Measurements from ENCODE around the gene VMO1. TPM values are rescaled to one million over a fixed set of nuclear protein-coding genes. Genes with fewer than 3 reads are reported as not detected.
A peak's percentile ranks its signal among the peaks of the same experiment; 100 is the strongest.
"Not testable (repeated sequence)": the region's sequence is repeated elsewhere in the genome, so short reads cannot be mapped to it uniquely, and the experiment has no call there.

The VMO1 gene, protein sequence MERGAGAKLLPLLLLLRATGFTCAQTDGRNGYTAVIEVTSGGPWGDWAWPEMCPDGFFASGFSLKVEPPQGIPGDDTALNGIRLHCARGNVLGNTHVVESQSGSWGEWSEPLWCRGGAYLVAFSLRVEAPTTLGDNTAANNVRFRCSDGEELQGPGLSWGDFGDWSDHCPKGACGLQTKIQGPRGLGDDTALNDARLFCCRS
- 1.2 TPM for total RNA-seq

DNA sequence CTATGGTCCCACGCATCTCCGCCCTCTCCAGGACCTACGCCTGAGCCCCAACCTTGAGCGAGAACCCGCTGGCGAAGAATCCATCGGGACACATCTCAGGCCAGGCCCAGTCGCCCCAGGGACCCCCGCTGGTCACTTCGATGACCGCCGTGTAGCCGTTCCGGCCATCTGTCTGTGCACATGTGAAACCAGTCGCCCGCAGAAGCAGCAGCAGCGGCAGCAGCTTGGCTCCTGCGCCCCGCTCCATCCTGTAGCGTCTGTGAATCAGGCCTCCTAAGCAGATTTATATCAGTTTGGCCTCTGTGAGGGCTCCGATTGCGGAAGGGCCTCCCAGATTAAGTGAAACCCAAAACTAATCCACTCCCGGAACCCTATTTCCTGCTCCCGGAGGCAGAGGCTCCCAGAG lies at the start of gene VMO1:
Gene VMO1, minus strand, starts transcription at position 259 of the 406 bp plus-strand sequence. Its CDS starts 12 bp downstream, at position 247.
- DNase-seq (ENCODE audit: low spot score in 2 of 2) (no peak), FAIRE-seq (no peak)

- FAIRE-seq (no peak), DNase-seq (ENCODE audit: low spot score in 2 of 2) (no peak)
Measured at GRCh38 chr17:4834681-4835020, 48.5 kb upstream of the VMO1 start.

GRCh38 chr17:4833941-4834680 lies 47.9 kb upstream of the VMO1 start:
- DNase-seq (ENCODE audit: low spot score in 2 of 2) (no peak), FAIRE-seq (no peak)

DNA sequence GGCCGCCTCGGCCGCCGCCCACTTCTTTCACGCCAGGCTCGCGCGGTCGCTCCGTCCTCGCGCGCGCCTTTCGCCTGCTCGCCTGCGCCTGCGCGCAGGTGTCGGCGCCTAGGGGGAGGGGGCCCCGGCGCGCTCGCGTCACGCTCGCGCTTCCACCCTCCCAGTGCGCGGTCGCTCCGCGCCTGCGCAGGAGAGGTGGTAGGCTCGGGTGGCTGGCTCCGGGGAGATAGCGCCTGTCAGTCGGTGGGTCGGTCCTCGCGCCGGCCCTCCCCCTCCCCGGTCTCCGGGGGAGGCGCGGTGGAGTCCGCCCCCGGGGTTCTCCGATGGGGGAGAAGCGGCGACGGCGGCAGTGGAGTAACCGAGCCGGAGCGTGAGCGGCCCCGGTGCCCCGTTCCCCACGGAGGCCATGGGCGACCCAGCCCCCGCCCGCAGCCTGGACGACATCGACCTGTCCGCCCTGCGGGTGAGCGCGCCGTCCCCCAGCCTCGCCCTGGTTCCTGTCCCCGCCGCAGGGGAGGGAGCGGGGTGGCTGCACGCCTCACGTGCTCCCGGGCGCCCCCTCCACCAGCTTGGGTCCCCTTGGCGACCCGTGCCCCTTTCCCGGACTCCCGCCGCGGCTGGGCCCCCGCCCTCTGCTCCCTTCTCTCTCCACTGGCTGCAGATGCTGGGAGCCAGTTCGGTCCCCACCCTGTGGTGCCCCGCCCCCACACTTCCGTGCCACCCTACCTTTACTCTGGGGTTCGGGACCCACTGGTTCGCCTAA lies 47.2 kb upstream of the VMO1 start, which contains the start of gene MINK1:
Gene MINK1, plus strand, starts transcription at position 163 of the 763 bp plus-strand sequence. Its CDS starts 244 bp downstream, at position 407.
- DNase-seq (ENCODE audit: low spot score in 2 of 2) (peak; percentile 97), FAIRE-seq (no peak)

DNA sequence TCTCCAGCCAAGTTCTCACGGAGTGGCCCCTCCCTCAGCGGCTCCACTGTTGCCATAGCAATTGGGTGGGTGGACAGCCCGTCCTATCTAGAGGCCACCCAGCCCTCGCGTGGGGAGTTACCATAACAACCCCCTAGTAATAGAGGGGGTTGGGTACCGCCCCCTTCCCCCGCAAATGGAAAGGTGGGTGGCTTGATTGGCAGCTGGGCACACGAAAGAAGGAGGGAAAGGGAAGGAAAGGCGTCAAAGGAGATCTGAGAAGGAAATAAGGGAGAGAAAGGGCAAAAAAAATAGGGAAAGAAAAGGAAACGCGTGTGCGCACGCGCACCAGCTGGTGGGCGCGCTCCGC lies 46.6 kb upstream of the VMO1 start:
- not testable (repeated sequence) for FAIRE-seq; DNase-seq (ENCODE audit: low spot score in 2 of 2)

GRCh38 chr17:4827399-4827798 lies 41.2 kb upstream of the VMO1 start:
- no peak for FAIRE-seq
- DNase-seq (ENCODE audit: low spot score in 2 of 2), result no peak

DNA sequence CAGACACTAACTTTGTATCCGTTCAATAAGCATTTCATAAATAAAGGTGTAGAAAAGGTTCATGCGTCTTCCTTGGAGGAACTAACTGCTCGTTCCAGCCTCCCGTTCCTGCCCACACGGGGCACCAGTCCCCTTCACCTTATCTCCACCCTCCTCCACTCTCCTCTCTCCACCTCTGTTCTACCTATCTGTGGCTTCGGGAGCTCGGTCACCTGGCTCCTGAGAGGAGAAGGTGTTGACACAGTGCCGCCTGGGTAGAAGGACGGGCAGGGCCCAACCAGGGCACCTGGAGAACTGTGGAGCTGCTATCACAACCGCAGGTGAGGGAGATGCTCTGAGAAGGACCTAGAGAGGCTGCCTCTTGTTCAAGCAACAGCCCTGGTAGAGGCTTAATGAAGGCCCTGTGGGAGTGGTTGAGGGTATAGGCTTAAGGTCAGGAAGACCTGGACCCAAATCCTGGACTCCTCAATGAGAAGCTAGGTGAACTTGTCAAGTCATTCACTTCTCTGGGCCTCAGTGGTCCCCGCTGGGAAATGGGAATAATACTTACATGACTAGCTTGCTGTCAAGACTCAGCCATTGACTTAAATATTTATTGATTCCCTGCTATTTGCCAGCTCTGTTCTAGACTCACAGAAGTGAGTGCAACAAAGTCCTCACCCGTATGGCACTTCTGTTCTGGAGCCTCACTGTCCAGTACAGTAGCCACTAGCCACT lies 37.4 kb upstream of the VMO1 start:
- DNase-seq (ENCODE audit: low spot score in 2 of 2), result no peak
- no peak for FAIRE-seq

DNA sequence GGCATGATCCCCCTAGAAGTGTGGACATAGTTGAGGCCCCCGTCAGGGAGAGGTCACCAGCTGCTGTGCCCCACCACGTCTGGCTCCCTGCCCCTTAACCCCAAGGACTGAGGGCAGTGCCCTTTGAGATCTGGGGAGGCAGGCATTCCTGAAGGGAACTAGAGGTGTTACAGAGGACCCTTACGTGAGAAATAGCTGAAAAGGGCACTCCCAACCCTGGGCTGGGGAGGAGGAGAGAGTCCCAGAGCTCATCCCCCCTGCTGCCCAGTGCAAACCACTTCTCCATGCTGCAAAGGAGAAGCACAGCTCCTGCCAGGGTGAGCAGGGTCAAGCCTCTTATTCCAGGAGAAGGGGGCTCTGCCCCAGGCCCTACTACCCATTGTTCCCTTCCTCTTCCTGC lies 36.7 kb upstream of the VMO1 start:
- DNase-seq (ENCODE audit: low spot score in 2 of 2), result no peak
- no peak for FAIRE-seq

- no peak for DNase-seq (ENCODE audit: low spot score in 2 of 2)
- no peak for FAIRE-seq
Measured at GRCh38 chr17:4818276-4818675, 32.1 kb upstream of the VMO1 start.

GRCh38 chr17:4816826-4817225 lies 30.7 kb upstream of the VMO1 start:
- FAIRE-seq (no peak), DNase-seq (ENCODE audit: low spot score in 2 of 2) (no peak)

GRCh38 chr17:4815043-4815675 lies 29.0 kb upstream of the VMO1 start:
- FAIRE-seq (no peak), DNase-seq (ENCODE audit: low spot score in 2 of 2) (no peak)

GRCh38 chr17:4812690-4813089 lies 26.5 kb upstream of the VMO1 start:
- no peak for FAIRE-seq
- DNase-seq (ENCODE audit: low spot score in 2 of 2), result no peak

- no peak for FAIRE-seq
Measured at GRCh38 chr17:4811471-4811870, 25.3 kb upstream of the VMO1 start.

DNA sequence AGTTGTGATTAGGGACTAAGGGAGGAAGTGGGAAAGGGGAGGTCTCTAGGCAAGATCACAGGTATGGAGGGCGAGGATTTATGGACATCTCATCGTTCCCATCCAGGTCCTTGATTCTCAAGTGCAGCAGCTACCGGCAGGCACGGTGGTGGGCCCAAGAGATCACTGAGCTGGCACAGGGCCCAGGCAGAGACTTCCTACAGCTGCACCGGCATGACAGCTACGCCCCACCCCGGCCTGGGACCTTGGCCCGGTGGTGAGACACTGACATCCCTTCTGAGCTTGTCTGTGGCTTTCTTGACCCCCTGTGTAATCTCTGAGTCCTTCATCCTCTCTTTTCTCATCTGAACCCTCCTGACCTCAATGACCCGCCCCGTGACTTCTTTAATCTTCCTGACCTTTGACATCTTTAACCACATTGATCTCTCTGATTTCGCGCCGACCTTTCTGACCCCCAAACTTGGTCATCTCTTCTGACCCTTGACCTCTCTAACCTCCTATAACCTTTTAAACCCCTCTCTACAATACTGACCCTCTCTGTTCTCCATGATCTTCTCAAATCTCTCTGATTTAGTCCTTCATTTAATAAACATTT lies 24.6 kb upstream of the VMO1 start:
- DNase-seq (ENCODE audit: low spot score in 2 of 2) (no peak), FAIRE-seq (no peak)

More at GRCh38 chr17:4811471-4811870, 25.3 kb upstream of the VMO1 start:
- DNase-seq (ENCODE audit: low spot score in 2 of 2), result no peak

GRCh38 chr17:4808378-4808767 lies 22.2 kb upstream of the VMO1 start:
- FAIRE-seq (no peak), DNase-seq (ENCODE audit: low spot score in 2 of 2) (peak; percentile 61 to 62)

DNA sequence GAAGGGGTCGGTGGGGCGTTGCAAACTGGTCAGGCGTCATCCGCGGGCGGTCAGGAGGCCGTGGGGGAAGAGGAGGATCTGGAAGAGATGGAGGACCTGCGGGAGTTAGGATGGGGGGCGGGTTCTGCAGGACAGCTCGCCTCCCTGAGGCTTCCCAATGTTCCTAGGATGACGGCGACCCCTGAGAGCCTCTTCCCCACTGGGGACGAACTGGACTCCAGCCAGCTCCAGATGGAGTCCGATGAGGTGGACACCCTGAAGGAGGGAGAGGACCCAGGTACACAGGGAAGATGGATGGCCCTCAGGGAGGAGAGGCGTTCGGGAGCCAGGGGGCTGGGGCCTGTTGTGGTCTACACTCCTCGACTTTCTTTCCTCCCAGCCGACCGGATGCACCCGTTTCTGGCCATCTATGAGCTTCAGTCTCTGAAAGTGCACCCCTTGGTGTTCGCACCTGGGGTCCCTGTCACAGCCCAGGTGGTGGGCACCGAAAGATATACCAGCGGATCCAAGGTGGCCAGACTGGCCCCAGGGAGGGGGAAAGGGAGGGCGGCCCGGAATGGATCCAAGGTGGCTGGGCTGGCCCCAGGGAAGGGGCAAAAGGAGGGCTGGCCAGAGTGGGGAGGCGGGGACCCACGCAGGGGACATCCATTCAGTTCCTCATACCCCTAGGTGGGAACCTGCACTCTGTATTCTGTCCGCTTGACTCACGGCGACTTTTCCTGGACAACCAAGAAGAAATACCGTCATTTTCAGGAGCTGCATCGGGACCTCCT lies 21.6 kb upstream of the VMO1 start:
- no peak for FAIRE-seq
- peak; percentile 34 to 43 for DNase-seq (ENCODE audit: low spot score in 2 of 2)

GRCh38 chr17:4806777-4807604 lies 20.8 kb upstream of the VMO1 start, which contains the start of gene PLD2:
TSS of gene PLD2 (plus strand) at chr17:4807152. CDS start at chr17:4807773, 621 bp downstream.
- FAIRE-seq (no peak), DNase-seq (ENCODE audit: low spot score in 2 of 2) (peak; percentile 97 to 99)

DNA sequence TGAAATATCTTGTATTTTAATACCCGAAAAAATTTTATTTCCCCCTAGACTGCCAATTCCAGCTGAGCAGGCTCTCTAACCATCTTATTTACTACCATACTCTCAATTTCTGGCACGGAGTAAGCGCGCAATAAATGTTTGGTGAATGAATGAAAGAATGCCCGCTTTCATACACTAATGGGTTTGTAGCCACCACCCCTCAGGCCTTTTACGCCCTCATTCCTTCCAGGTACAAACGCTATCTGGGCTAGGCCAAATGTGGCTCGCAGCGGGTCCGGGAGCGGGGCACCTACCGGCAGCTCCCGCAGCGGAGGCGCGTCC lies 20.3 kb upstream of the VMO1 start:
- no peak for FAIRE-seq
- DNase-seq (ENCODE audit: low spot score in 2 of 2), result no peak

All from frontal cortex (tissue), 4 donors.